Endothelial cell of umbilical vein (primary cell): Measurements from ENCODE around the gene IDI1. TPM values are rescaled to one million over a fixed set of nuclear protein-coding genes. Genes with fewer than 3 reads are reported as not detected.

ENCODE experiments used
- BruUV-seq: library from RNA; stranded (reverse); fragments of 400-500 nt; replicated peaks from 2 replicates; lab custom pipeline; 2021; lab: Mats Ljungman, UMichigan
- CTCF ChIA-PET: fragments of 300-600, 350-600 bp; sonication (Branson Sonifier 250); formaldehyde crosslinking; loops from one replicate; lab custom pipeline; 2021; ENCODE audit warnings: antibody characterized with exemption, inconsistent platforms; lab: Charles Lee
- POLR2A ChIA-PET: fragments of 300-600, 350-600 bp; sonication (Branson Sonifier 250); formaldehyde crosslinking; loops from one replicate; lab custom pipeline; 2021; ENCODE audit warnings: antibody characterized with exemption, inconsistent platforms; lab: Charles Lee
- DNase-seq: peaks from one replicate; pipeline ENCODE4 v3.0.0-alpha.2; 2011; ENCODE audit warnings: low read depth, low spot score
- FAIRE-seq: peaks from 2 replicates; lab custom pipeline; 2011; peaks lifted over from hg19 to GRCh38; lab: Jason Lieb, UNC
- H2AFZ ChIP-seq: 2 replicates; pipeline ENCODE4 v1.6.0; 2012; ENCODE audit warnings: low read depth, low read length, control low read depth, inconsistent platforms
- H3K27ac ChIP-seq: 2 replicates; pipeline ENCODE4 v1.5.1; 2011; ENCODE audit warnings: low read depth, mild to moderate bottlenecking, control low read depth, low read length, moderate library complexity; ENCODE audit not compliant: insufficient read depth
- H3K27me3 ChIP-seq, 2 experiments: 2 replicates each; pipeline versions ENCODE4 v1.6.0 to v1.6.1; 2011; ENCODE audit warnings: low read length in 2 of 2, mixed read lengths in 1 of 2; ENCODE audit not compliant: control insufficient read depth in 2 of 2, insufficient read depth in 2 of 2
- H3K36me3 ChIP-seq, 2 experiments: 2 replicates in 1 of 2; 3 replicates in 1 of 2; pipeline ENCODE4 v1.5.1; 2011; ENCODE audit warnings: low read length in 2 of 2, mild to moderate bottlenecking in 1 of 2, moderate library complexity in 1 of 2; ENCODE audit not compliant: control insufficient read depth in 2 of 2, insufficient read depth in 2 of 2; ENCODE audit errors: extremely low read depth in 1 of 2
- H3K4me1 ChIP-seq: 3 replicates; pipeline ENCODE4 v1.5.1; 2011; ENCODE audit warnings: mild to moderate bottlenecking, low read length; ENCODE audit not compliant: control insufficient read depth, insufficient read depth; ENCODE audit errors: extremely low read depth
- H3K4me2 ChIP-seq: 2 replicates; pipeline ENCODE4 v1.6.1; 2011; ENCODE audit warnings: low read length, control low read depth, mixed read lengths; ENCODE audit not compliant: insufficient read depth
- H3K4me3 ChIP-seq, 3 experiments: fragments of 200-600 bp in 1 of 3; sonication (generic), shearing (Covaris generic) in 1 of 3; replicated peaks in 1 of 3; 2 replicates each; pipeline ENCODE4 v1.5.1; 2011 to 2016; ENCODE audit warnings: control low read depth in 3 of 3, low read length in 3 of 3, mild to moderate bottlenecking in 2 of 3, inconsistent platforms in 1 of 3, low read depth in 1 of 3, moderate library complexity in 1 of 3; ENCODE audit not compliant: insufficient read depth in 1 of 3
- H3K79me2 ChIP-seq: 2 replicates; pipeline ENCODE4 v1.6.0; 2012; ENCODE audit warnings: low read length, inconsistent platforms; ENCODE audit not compliant: control insufficient read depth, insufficient read depth
- H3K9ac ChIP-seq: replicated peaks from 2 replicates; pipeline ENCODE3; 2011; ENCODE audit warnings: low read length, control low read depth; ENCODE audit not compliant: insufficient read depth; ENCODE audit errors: extremely low read depth
- H3K9me1 ChIP-seq: replicated peaks from 3 replicates; pipeline ENCODE4 v1.6.0; 2011; ENCODE audit warnings: mild to moderate bottlenecking, low read length; ENCODE audit not compliant: control insufficient read depth, insufficient read depth; ENCODE audit errors: extremely low read depth
- H3K9me3 ChIP-seq: replicated peaks from 2 replicates; pipeline ENCODE4 v1.5.1; 2012; ENCODE audit warnings: low read length, inconsistent platforms; ENCODE audit not compliant: control insufficient read depth, insufficient read depth
- H4K20me1 ChIP-seq: replicated peaks from 2 replicates; pipeline ENCODE3; 2011; ENCODE audit warnings: mild to moderate bottlenecking, low read length; ENCODE audit not compliant: control insufficient read depth, insufficient read depth; ENCODE audit errors: extremely low read depth
- EZH2 ChIP-seq: IDR thresholded peaks from 2 replicates; pipeline ENCODE4 v1.6.1; 2012; ENCODE audit warnings: borderline replicate concordance, low read depth, mild to moderate bottlenecking, moderate library complexity, low read length, inconsistent platforms; ENCODE audit not compliant: severe bottlenecking
- FOS ChIP-seq: IDR thresholded peaks from 2 replicates; pipeline ENCODE4 v1.6.1; 2011; ENCODE audit warnings: mild to moderate bottlenecking, low read length, moderate library complexity, borderline replicate concordance; ENCODE audit not compliant: insufficient read depth
- GATA2 ChIP-seq: IDR thresholded peaks from 2 replicates; pipeline ENCODE4 v1.7.0; 2011; ENCODE audit warnings: low read depth, mild to moderate bottlenecking, moderate library complexity, mixed read lengths, low read length; ENCODE audit not compliant: insufficient read length, insufficient read depth
- JUN ChIP-seq: IDR thresholded peaks from 2 replicates; pipeline ENCODE4 v1.6.1; 2011; ENCODE audit warnings: borderline replicate concordance, low read depth; ENCODE audit not compliant: insufficient read length, insufficient read depth
- MYC ChIP-seq: IDR thresholded peaks from one replicate; pipeline ENCODE4 v1.6.1; 2011; ENCODE audit warnings: mild to moderate bottlenecking, low read depth, low read length
- POLR2A ChIP-seq: IDR thresholded peaks from 2 replicates; pipeline ENCODE4 v1.6.1; 2012; ENCODE audit warnings: low read depth, mild to moderate bottlenecking, control low read depth, low read length
- POLR2AphosphoS5 ChIP-seq: IDR thresholded peaks from 2 replicates; pipeline ENCODE4 v1.6.1; 2012; ENCODE audit warnings: low read depth, mild to moderate bottlenecking, control low read depth, low read length, moderate library complexity; ENCODE audit not compliant: insufficient read depth
- dilution Hi-C: fragments of 300-500 bp; cut with MboI; formaldehyde crosslinking; loops from one replicate; pipeline ENCODE4 v1.15.0; 2019; ENCODE audit warnings: low sequenced_read_pairs; ENCODE audit not compliant: extremely low pct_ligation_motif_present
- intact Hi-C: fragments of 100-400 bp; cut with micrococcal nuclease; formaldehyde crosslinking; loops from one replicate; pipeline ENCODE4 v1.10.0; 2022
- polyA plus RNA-seq, 4 experiments: library from polyadenylated mRNA; depleted of rRNA in 3 of 4; stranded (reverse) in 3 of 4; unstranded in 1 of 4; fragments of >200 nt; gene quantifications; 2 replicates each; pipeline versions ENCODE4 v1.2.1 to v1.2.3, GENCODE V29; 2011 to 2012; ENCODE audit warnings: missing spikeins in 1 of 4
- total RNA-seq: library from RNA; stranded (reverse); gene quantifications from 2 replicates; pipeline ENCODE4 v1.2.3, GENCODE V29; 2021
- TF ChIP-seq, protein P1 (sequence below), 2 donors: IDR thresholded peaks; 1 replicate in 1 of 2; 2 replicates in 1 of 2; pipeline ENCODE4 v1.5.1; 2011; ENCODE audit warnings: low read length in 2 of 2, mild to moderate bottlenecking in 2 of 2, moderate library complexity in 2 of 2, control low read depth in 1 of 2, inconsistent platforms in 1 of 2, low read depth in 1 of 2; ENCODE audit not compliant: insufficient read depth in 1 of 2; ENCODE audit errors: extremely low read depth in 1 of 2
- TF ChIP-seq, protein P2 (sequence below): IDR thresholded peaks from 2 replicates; pipeline ENCODE4 v1.6.1; 2011; ENCODE audit not compliant: insufficient read depth, insufficient read length

Gene IDI1
- total and polyA plus RNA-seq, 2 donors (not counting 3 experiments of a cell fraction or from before 2014, with no cell fraction given), result 42.2 to 63.0 TPM

DNA sequence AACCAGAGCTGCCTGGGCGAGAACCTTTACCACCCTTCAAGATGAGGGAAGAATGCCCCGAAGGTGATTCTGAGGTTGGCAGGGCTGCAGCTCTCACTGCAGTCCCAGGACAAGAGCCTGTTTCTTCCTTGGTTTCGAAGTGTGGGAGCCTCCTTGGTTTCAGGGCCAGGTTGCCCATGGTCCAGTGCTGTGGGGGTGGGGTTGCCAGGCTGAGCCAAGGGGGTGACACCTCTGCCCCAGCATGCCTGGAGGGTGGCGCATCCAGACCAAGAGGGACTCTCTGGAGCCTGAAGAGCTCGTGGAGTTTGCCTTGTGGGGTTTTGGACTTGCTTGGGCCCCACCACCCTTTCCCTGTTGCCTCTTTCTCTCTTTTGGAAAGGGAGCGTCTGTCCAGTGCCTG lies 48.5 kb upstream of the IDI1 start:
- ChIA-PET POLR2A (no interaction called here), CTCF (interaction anchor here (1.0 kb wide), 1 partner anchor 41 kb away, joined by 3 read pairs; the partner anchor contains the start of gene WDR37)
- no peaks in the 10 kb centered on the region for H4K20me1 ChIP-seq
- peaks cover 2 to 28% of the 10 kb centered on the region in 2 experiments for H3K36me3 ChIP-seq
- TF ChIP-seq EZH2, result no peak
- TF ChIP-seq MYC, result no peak
- no peak for TF ChIP-seq GATA2
- H3K9me3 ChIP-seq, result no peaks in the 10 kb centered on the region
- dilution Hi-C loops (no loop called here), intact Hi-C loops (no loop called here)
- BruUV-seq, result no TSS peak
- no peak overlapping the region for H3K9ac ChIP-seq
- no peaks in the 10 kb centered on the region for H3K9me1 ChIP-seq
- H3K4me3 ChIP-seq, result no peak overlapping the region
- H3K27me3 ChIP-seq, result no peaks in the 10 kb centered on the region
- H3K79me2 ChIP-seq, result peaks cover 2% of the 10 kb centered on the region
- H3K4me2 ChIP-seq, result no peak overlapping the region
- FAIRE-seq (no peak), DNase-seq (no peak)
- H3K4me1 ChIP-seq, result no peaks in the 10 kb centered on the region
- H2AFZ ChIP-seq, result no peak overlapping the region
- H3K27ac ChIP-seq, result no peak overlapping the region

GRCh38 chr10:1096287-1096889 lies 47.5 kb upstream of the IDI1 start:
- no peak for FAIRE-seq
- ChIA-PET CTCF (no interaction called here), POLR2A (no interaction called here)
- H3K9ac ChIP-seq, result no peak overlapping the region
- no peaks in the 10 kb centered on the region for H3K9me1 ChIP-seq
- H3K9me3 ChIP-seq, result no peaks in the 10 kb centered on the region
- intact Hi-C loops, result no loop called here
- no peaks in the 10 kb centered on the region for H3K4me1 ChIP-seq
- no peaks in the 10 kb centered on the region for H3K79me2 ChIP-seq
- no peaks in the 10 kb centered on the region for H4K20me1 ChIP-seq
- H3K27me3 ChIP-seq, result no peaks in the 10 kb centered on the region
- H2AFZ ChIP-seq, result no peak overlapping the region
- DNase-seq, result no peak
- H3K36me3 ChIP-seq, result peaks cover 3 to 29% of the 10 kb centered on the region in 2 experiments
- TF ChIP-seq, protein P1, sequence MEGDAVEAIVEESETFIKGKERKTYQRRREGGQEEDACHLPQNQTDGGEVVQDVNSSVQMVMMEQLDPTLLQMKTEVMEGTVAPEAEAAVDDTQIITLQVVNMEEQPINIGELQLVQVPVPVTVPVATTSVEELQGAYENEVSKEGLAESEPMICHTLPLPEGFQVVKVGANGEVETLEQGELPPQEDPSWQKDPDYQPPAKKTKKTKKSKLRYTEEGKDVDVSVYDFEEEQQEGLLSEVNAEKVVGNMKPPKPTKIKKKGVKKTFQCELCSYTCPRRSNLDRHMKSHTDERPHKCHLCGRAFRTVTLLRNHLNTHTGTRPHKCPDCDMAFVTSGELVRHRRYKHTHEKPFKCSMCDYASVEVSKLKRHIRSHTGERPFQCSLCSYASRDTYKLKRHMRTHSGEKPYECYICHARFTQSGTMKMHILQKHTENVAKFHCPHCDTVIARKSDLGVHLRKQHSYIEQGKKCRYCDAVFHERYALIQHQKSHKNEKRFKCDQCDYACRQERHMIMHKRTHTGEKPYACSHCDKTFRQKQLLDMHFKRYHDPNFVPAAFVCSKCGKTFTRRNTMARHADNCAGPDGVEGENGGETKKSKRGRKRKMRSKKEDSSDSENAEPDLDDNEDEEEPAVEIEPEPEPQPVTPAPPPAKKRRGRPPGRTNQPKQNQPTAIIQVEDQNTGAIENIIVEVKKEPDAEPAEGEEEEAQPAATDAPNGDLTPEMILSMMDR (IDR thresholded peaks at IDR 0.05; ENCODE audit: extremely low read depth in 1 of 2, insufficient read depth in 1 of 2, low read depth in 1 of 2, low read length in 2 of 2), result no peak
- TF ChIP-seq EZH2, result no peak
- TF ChIP-seq, protein P2, sequence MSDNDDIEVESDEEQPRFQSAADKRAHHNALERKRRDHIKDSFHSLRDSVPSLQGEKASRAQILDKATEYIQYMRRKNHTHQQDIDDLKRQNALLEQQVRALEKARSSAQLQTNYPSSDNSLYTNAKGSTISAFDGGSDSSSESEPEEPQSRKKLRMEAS, result no peak
- no peak for TF ChIP-seq GATA2
- no peak for TF ChIP-seq MYC
- TF ChIP-seq JUN, result no peak
- no peak for TF ChIP-seq POLR2AphosphoS5
- TF ChIP-seq POLR2A, result no peak
- TF ChIP-seq FOS, result no peak
- H3K4me2 ChIP-seq, result no peak overlapping the region
- no peak overlapping the region for H3K27ac ChIP-seq
- dilution Hi-C loops, result no loop called here
- H3K4me3 ChIP-seq, result no peak overlapping the region
- no TSS peak for BruUV-seq
